HG03066 (cell line): ENCODE results near the gene ZNF236.

Experiments used
- ATAC-seq: cut with Tn5 transposase; IDR thresholded peaks from one replicate; pipeline ENCODE4 v1.9.1; 2021; ENCODE audit warnings: low read depth; ENCODE audit not compliant: unreplicated experiment

ZNF236 gene

DNA sequence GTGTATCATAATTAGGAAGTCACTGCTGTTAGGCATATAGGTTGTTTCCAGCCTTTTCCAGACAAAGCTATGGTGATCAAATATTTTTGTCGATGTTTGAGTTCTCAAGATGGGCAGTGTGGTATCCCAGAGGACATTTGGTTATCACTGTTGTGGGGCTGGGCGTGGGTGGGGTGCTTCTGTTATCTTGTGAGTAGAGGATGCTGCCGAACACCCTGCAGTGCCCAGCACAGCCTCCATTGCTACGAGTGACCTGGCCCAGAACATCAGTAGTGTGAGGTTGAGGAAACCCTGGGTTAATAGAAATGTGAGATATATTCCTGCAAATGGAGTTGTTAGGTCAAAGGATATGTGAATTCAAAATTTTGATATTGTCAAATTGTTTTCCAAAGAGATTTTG is 33.2 kb downstream of the ZNF236 start:
- no peak for ATAC-seq

DNA sequence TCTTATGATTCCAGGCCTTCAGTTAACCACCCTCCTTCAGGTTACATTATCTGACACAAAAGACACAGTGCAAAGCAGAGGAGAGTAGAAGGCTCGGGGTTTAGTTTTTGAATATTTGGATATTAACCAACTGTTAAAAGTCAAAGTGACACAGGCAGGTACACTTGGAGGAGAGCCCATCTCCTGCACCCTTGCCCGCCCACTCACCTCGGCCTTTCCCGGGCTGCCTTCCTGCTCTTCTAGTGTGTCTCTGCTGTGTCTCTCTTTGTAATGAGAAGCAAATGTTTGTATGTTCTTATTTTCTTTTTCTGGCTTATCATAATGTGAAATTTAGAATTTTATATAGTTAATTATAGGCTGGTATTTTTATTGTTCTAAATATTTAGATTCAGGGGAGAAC is 35.1 kb downstream of the ZNF236 start:
- ATAC-seq: no peak

DNA sequence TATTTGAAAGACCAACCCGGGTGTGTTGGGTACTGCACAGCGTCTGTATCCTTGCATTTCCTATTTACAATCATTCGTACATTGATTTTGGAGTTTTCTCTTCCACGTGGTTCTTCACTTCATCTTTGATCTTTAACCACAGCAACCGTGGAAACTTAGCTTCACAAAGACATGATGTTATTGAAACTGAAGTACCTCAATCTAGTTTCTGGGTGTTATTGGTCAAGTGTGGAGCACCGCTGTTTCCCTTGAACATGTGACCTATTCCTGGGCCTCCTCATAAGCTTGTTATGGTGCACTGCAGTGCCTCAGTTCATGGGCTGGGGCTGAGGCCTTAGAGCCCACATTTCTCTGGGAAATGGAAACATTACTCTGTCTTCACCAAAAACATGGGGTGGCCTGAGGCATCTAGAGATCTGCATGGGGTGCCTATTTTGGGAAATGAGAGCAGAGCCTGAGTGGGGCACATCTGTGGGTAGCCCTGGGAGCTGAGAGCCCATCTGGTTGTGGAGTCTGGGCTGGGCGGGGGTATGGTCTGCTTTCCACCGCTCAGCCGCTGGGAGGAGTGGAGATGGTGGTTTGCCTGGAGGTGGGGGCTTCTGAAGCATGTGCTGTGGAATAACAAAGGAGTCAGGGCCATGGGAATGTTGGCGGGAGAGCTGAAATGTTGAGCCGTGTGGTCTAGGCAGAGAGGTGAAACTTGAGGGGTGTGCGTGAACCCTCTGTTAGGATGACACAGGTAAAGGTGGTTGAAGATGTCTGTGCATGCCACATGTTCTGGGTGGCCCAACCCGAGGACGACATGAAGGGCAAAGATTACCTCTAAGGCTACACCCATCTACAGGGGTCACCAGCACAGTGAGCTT is 37.4 kb downstream of the ZNF236 start:
- ATAC-seq: peak; percentile 92

DNA sequence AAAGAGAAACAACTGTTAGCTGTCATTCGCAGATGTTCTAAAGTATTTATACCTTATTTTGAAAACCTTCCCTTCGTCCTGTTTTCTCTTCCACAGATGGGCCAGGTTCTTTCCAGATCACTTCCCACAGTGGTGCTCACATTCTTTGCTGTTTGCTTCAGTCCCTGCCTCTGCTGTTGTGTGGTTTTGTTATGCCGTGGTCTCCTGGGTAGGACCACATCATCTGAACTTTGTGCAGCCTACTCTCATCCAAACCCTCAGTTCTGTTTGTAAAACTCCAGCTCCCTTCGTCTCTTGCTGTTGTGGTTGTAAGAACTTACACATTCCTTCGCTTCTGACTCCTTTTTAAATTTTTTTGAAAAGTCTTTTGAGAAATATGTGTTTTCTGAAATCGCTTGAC is 38.1 kb downstream of the ZNF236 start:
- no peak for ATAC-seq

DNA sequence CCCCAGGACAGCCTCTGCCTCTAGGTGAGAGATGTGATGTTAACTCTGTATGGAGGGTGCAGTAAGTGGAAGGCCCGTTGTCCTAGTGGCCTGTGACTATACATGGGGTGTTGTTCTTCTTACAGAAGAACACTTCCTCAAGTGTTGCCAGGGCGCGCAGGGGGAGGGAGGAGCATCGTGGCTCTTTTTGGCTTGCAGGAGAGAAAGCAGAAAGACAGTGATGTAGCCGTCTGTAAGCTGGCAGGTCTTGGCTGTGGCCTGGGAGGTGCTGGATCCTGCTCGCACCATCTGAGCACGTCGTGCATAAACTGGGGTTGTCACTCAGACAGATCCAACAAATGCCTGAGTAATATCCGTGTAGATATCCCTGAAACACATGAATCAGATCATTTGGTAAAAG is 44.3 kb downstream of the ZNF236 start:
- no peak for ATAC-seq

DNA sequence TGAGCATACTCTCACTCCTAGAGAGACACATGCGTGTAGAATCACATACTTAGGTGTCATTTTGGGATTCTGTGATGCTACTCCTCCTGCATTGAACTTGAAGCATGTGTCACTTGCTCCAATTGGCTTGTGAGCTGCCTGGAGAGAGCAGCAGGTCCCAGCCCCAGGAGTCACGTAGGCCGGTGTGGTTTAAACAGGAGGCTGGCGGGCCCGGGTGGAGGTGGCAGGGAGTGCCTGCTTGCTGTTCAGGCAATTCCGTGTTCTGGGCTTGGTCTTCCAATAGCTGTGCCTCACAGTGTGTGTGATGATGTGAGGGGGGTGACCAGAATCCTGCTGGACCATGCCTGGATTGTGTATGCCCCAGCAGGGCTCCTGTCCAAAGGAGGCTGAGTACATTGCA is 51.0 kb downstream of the ZNF236 start:
- ATAC-seq: no peak

DNA sequence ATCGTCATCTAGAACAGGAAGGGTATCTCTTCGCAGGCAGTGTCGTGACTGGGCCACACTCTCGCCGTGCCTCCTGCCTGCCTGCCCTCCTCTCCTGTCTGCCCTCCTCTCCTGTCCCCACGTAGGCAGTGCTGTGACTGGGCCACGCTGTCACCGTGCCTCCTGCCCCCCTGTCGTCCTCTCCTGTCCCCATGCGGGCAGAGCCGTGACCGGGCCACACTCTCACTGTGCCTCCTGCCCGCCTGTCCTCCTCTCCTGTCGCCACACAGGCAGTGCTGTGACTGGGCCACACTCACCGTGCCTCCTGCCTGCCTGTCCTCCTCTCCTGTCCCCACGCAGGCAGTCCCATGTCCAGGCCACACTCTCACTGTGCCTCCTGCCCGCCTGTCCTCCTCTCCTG is 51.4 kb downstream of the ZNF236 start:
- ATAC-seq: no peak

DNA sequence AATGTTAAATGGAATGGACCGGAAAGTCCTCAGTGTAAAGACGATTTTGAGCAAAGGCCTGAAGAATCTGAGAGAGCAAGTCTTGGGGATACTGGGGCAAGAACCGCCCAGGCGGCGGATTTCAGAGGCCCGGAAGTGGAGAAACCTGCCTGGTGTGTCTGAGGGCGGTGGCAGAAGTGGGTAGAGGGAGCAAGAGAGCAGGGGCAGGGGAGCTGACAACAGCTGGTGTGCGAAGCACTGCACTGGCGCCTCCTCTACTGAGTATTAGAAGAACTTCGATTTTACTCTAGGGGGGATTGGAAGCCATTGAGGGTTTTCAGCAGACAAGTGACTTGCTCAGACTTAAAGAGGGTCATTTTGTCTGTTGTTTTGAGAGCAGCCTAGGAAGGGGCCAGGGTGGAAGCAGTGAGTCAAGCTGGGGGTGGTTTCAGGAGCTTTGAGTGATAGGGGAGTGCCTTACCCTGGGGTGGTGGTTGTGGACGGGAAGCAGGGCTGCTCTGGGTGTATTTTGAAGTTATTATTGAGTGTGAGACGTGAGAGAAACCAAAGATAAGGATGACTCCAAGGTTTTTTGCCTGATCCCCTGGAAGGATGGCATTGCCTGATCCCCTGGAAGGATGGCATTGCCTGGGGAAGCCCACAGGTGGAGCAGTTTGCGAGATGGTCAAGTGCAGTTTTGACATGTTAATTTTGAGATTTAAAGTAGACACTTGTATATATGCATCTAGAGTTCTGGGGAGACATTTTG is 52.5 kb downstream of the ZNF236 start:
- no peak for ATAC-seq

DNA sequence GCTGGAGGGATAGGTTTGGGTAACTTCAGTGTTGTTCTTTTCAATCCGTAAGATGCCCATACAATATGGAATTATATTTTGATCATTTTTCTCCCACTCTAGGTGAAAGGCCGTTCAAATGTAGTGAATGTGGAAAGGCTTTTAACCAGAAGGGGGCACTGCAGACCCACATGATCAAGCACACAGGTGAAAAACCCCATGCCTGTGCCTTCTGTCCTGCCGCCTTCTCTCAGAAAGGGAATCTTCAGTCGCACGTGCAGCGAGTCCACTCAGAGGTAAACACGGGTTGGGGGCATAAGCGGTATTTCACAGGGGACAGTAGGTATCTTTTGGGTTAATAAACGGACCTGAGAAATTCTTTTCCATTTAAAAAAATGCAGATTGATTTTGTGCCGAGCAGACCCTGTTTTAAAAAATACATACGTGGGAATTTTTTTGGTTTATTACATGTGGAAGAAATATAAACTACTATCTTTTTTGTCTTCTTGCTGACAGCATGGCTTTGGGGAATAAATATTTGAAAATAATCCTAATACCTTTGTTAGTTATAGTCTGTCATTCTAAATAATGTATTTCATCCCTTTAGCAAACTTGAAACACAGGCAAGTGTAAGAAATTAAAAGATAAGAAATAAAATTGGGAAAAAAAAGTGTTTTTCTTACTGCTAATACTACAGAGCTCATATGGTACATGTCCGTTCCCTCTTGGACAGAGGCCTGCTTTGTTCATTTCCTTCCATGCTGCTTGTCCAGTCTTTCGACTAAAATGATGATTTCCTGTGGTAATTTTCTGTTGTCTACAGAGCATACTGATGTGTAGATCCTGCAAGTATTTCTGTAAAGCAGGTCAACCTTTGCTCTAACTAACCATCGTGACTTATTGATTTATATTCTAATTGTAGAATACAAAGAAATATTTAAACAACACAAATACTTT is 53.3 kb downstream of the ZNF236 start:
- ATAC-seq: no peak

DNA sequence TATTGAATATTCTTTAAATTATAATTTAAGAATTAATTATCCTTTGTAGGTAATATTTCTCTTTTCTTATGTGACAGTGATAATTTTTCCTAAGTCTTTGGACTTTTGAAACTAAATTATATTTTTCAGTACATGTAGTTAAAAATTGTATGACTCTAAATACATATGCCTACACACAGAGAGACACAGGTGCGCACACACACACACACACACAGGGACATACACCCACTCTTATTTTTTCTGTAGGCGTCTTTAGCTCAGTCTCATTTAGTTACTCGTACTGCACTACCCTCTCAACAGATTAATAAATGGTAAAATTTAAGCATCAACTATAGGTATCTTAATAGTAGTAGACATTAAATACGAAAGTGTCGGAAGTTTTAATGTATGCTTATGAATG is 56.1 kb downstream of the ZNF236 start:
- ATAC-seq: no peak

DNA sequence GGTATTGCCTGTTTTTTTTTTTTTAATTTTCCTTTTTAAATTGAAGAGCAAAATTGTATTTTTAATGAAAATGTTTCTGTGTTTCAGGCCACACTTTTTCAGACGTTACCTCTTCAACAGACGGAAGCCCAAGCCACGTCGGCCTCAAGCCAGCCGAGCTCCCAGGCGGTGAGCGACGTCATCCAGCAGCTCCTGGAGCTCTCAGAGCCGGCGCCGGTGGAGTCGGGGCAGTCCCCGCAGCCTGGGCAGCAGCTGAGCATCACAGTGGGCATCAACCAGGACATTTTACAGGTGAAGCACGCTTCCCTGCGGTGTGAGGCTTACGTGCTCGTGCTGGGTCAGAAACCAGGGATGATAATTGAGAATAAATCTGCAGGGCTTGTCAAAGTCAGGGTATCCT is 57.7 kb downstream of the ZNF236 start:
- ATAC-seq: no peak

DNA sequence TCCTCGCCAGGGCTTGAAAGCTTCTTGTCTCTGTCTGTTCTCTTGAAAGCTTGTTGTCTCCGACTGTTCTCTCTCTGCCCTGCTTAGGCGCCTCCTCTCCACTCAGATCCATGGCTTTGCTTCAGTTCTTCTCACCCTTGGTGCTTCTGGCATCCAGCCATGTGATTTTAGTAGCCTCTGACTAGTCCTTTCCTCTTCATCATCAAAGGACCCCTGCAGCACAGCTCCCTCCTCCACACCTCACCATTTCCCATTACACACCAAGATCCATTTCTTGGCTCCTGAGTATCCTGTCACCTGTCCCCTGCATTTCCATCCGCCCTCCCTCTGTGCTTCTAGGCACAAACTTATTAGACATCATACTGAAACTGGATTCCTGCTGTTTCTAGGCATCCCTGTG is 59.4 kb downstream of the ZNF236 start:
- ATAC-seq: no peak

DNA sequence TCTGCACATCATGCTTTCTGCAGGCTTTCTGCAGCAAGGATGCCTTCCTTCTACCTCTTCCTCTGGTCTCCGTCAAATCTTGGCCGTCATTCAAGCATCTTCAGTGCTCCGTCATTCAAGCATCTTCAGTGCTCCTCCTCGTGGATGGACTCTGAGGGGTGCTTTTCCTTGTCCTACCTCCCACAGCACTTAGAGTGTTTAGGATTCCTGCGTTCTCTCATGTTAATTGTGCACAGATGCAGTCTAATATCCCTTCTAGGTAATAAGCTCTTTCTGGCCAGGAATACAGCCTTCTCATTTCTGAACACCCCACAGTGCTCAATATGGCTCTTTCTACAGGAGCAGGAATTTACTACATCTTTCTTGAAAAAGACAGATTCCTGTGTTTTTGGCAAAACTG is 59.8 kb downstream of the ZNF236 start:
- ATAC-seq: no peak

DNA sequence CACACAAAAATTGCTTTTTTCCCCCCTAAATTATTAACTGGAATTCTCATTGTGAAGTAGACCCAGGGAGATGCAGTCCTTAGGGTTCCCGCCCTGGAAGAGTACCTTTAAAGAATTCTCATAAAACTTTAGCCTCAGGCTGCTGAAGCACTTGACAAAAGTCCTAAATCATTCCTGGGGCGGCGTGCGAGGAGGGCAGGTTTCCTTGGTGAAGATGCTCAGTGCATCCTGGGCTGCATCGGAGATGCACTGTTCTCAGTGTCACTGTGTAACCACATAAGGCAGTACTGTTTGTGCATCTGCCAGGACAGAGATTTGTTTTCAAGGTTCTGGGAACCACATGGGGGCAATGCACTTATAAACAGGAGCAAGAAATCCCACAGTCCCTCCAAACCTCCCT is 62.6 kb downstream of the ZNF236 start:
- ATAC-seq: no peak

DNA sequence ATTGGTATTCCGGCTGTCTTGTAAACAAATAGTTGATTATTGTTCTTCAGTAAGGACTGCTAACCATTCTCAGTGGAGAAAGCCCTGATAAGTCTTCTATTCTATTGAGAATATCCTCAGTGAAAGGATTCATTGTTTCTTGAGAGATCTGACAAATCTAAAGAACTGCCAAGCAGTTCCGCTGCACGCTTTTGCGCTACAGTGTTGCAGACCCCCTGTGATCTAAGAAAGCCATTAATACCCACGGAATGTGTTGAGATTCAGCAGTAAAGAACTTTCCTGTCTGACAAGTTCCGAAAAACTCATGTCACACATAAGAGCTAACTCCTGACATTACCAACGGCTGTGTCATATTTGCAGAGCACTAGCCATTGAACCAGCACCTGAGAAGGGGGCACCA is 63.8 kb downstream of the ZNF236 start:
- ATAC-seq: no peak

DNA sequence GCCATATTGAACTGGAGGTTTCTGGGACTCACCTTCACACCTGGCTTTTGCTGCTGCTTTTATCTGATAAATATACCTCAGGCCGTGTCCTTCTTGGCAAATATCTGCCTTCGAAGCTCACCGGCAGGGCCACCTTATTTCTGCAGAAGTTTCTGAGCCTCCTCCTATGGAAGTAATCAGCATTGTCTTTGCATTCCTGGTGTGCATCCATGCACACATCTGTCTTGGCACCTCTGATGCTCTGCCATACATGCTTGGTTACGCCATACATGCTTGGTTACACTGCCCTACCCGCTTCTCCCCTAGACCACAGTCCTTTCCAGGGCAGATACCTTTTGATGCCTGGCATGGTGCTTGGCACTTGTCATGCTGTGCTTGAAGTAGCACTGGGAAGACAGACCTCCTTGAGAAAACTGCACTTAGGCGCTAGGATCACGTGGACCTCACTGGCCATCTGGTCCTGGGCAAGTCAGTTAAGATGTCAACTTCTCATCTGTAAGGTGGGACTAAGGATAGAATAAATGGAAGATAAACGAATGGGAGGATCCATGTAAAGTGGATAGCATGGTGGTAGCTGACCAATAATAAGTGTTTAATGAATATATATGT is 66.8 kb downstream of the ZNF236 start:
- ATAC-seq: no peak

DNA sequence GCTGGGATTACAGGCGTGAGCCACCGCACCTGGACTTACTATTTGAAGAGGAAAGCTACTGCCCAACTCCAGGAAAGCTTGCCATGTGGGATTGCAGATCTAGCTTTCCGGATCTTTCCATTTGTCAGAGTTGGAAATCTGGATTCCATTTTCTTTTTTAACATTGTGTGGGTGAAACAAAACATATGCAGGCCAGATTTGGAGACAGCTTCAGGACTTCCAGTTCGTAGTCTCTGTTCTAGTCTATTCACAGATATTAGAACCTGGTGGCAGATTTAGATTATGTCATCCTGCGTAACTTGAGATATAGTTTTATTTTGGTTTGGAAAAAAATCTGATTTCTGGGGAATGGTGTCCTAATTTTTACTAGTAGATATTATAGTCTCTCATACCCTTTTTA is 70.5 kb downstream of the ZNF236 start:
- no peak for ATAC-seq

DNA sequence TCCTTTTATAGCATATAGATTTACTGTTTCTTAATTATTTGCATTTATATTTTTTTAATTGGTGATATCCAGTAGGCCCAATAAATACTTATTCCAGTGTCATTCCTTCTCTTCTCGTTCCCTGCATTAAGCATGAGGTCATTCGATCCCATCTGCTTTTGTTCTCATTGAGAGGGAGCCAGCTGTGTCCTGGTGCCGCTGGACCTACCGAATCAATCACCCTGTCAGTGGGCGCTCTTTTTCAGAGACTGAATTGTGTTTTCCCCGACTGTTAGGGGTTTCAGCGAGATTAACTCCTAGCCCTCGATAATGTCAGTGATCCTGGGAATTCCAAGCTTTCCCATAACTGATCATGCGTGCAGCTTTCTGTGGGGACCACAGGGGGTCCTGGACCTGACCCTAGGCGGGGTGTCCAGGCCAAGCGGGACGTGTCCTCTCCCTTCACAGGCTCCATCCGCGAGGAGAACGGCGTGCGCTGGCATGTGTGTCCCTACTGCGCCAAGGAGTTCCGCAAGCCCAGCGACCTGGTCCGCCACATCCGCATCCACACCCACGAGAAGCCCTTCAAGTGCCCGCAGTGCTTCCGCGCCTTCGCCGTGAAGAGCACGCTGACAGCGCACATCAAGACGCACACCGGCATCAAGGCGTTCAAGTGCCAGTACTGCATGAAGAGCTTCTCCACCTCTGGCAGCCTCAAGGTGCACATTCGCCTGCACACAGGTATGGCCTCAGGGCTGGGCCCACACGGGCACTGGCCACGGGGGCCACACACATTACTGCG is 72.4 kb downstream of the ZNF236 start:
- ATAC-seq: no peak

DNA sequence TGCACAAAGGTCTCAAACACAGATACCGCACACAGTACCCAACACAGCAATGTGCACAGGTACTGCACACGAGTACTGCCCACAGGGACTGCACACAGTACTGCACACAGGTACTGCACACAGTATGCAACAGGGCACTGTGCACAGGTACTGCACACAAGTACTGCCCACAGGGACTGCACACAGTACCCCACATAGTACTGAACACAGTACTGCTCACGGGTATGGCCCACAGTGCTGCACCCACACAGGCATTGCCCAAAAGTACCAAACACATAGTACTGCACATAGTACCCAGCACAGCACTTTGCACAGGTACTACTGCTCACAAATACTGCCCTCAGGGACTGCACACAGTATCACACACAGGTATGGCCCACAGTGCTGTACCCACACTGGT is 73.1 kb downstream of the ZNF236 start:
- ATAC-seq: no peak

DNA sequence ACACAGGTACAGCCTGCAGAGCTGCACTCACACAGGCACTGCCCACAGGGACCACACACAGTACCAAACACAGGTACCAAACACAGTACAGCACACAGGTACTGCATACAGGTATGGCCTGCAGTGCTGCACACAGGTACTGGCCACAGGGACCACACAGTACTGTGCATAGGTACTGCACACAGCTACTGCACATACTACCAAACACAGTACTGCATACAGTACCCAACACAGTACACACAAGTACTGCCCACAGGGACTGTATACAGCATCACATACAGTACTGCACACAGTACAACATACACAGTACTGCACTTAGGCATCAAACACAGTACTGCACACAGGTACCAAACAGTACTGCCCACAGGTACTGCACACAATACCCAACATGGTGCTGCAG is 74.3 kb downstream of the ZNF236 start:
- no peak for ATAC-seq
